ENCODE measurements around the gene STYXL1.
"Not testable (repeated sequence)": the region's sequence is repeated elsewhere in the genome, so short reads cannot be mapped to it uniquely, and the experiment has no call there.

STYXL1 gene

DNA sequence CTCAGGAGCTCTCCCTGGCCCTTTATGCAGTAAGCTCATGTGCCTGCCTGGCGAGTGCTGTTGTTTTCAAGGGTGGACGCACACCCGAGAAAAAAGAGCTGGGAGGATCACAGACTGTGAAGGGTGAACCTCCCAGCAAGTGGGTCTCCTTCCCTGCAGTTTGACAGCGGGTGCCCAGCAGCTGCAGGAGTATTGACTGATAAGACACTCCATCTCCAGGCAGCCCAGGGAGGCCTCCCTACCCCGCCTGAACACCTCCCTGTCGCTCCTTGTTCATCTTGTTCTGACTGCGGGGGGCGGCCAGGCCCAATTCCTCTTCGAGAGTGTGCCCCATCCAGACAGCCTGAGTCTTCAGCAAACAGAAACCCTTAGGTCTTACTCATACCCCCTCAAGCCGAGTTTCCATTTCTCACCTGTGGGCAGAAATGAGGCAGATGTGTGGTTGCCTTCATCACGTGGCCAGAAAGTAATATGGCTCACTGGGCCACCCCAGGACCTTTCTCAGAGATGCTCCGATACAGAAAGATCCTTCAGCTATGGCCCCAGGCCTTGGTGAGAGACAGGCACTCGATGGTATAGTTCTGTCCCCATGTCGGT is 17.3 kb upstream of the STYXL1 start:
- DNase-seq = no peak

GRCh38 chr7:76064208-76064970 is 16.6 kb upstream of the STYXL1 start:
- DNase-seq = no peak

GRCh38 chr7:76063525-76063924 is 15.7 kb upstream of the STYXL1 start:
- peak; percentile 10 for DNase-seq

GRCh38 chr7:76063114-76063513 is 15.3 kb upstream of the STYXL1 start:
- no peak for DNase-seq

DNA sequence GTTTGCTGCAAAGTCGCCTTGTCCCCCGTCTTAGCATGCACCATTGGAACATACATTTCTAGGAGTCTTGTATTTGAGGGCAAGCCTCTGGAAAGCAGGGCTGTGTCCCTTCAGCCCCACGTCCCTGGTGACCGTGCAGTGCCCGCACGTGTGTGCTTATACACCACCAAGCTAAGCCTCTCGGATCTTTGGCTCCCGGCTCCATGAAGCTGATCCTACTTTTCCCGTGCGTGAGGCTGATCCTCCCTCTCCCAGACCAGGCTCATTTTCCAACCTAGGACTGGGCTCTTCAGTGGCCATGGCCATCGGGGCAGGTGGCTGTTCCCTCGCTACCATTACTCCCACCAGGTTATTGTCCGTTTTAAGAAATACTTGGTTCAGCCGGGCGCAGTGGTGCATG is 14.5 kb upstream of the STYXL1 start:
- no peak for DNase-seq

- no peak for DNase-seq
Observed at GRCh38 chr7:76060842-76061241, 13.0 kb upstream of the STYXL1 start.

GRCh38 chr7:76058745-76059144 is 10.9 kb upstream of the STYXL1 start:
- DNase-seq = not testable (repeated sequence)

DNA sequence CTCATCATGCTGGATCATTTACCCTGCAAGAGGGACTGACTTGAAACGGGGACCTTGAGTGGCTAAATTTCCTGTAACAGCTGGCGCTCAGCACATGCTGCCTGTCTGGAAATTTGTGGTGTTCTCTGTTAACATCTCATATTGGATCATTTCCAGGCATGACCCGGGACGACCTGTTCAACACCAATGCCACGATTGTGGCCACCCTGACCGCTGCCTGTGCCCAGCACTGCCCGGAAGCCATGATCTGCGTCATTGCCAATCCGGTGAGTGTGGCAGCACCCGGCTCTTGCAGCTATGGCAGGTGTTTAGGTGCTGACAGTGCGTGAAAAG is 10.0 kb upstream of the STYXL1 start:
- no peak for DNase-seq

- DNase-seq = no peak
Observed at GRCh38 chr7:76057103-76057812, 9.5 kb upstream of the STYXL1 start.

GRCh38 chr7:76056241-76056640 is 8.4 kb upstream of the STYXL1 start:
- DNase-seq = no peak

GRCh38 chr7:76054123-76055120 is 6.6 kb upstream of the STYXL1 start:
- peak; percentile 71 for DNase-seq

DNA sequence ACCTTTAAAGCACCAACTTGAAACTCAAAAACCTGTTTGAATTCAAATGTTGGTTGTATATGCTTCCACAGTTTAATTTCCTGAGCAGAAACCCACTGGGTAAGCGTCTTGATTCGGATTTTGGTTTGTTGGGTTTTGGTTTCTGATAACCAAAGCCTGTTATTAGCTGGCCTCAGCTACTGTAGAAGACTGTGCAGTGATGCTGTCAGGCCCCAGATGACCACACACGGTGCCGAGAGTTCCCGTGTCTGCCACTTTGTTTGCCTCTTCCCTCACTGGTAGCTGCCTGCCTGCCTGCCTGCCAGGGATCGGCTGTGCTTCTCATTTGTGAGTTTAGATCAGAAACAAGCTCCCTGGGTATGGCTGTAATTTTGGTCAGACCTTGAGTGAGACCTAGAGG is 5.7 kb upstream of the STYXL1 start:
- DNase-seq = no peak

DNA sequence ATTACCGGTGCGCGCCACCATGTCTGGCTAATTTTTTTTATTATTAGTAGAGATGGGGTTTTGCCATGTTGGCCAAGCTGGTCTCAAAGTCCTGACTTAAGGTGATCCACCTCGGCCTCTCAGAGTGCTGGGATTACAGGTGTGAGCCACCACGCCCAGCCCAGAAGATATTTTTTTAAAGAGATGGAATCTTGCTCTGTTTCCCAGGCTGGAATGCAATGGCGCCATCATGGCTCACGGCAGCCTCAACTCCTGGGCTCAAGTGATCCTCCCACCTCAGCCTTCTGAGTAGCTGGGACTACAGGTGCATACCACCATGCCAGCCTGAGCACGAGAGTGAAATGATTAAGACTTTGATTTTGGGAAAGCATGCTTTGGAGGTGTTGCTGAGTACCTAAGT is 4.9 kb upstream of the STYXL1 start:
- not testable (repeated sequence) for DNase-seq

DNA sequence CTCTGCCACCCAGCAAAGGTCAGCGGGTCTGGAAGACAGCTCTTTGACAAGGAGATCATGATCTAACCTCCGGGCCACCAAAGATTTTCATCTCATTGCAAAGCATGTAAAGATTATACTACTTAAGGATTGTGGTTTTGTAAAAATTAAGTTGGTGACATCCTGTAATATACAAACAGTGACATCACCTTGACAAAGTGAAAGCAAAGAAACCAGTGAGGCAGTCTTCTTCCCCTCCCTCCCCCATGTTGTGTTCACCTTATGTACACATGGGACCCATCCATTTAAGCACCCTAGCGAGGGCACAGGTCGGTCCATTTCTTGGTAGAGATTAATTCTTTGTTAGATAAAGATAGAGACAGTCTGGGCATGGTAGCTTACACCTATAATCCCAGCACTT is 4.0 kb upstream of the STYXL1 start:
- no peak for DNase-seq

- DNase-seq = no peak
Observed at GRCh38 chr7:76050545-76050944, 2.7 kb upstream of the STYXL1 start.

DNA sequence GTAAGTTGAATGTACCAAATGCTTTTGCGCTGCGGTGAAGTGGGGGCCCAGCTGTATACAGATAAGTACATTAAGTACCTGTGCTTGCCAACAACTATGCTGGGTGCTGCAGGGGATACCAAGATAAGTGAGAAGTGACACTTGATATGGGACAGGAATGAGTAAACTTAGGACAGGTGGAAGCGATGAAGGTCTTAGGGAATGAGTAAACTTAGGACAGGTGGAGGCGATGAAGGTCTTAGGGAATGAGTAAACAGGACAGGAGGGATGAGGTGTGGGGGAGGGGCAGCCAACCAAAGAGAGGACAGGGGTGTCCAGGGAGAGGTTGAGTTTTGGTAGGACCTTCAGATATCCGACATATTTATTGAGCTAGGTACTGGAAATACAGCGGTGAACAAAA is 1.5 kb upstream of the STYXL1 start:
- no peak for DNase-seq

DNA sequence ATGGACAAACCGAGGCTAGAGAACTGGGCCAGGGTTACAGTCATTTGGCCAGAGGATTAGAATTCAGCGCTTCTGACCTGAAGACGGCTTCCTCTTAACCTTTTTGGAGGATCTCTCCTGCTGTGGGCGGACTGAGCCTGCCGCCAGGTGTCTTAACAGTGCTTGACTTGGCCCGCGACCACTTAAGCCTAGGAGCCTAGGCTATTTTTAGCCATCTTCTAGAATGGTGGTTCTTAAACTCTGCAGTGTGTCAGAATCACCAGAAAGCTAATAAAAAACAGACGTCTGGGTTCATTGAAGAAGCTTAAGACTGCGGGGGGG is 828 bp upstream of the STYXL1 start:
- DNase-seq = peak; percentile 47

- DNase-seq = no peak
Observed at GRCh38 chr7:76047305-76047810, 442 bp downstream of the STYXL1 start.

- DNase-seq = no peak
Observed at GRCh38 chr7:76044375-76044865, 3.4 kb downstream of the STYXL1 start.

- no peak for DNase-seq
Observed at GRCh38 chr7:76040126-76040525, 7.7 kb downstream of the STYXL1 start.

- no peak for DNase-seq
Observed at GRCh38 chr7:76037310-76037709, 10.5 kb downstream of the STYXL1 start.

GRCh38 chr7:76031964-76032363 is 15.8 kb downstream of the STYXL1 start:
- DNase-seq = no peak

DNA sequence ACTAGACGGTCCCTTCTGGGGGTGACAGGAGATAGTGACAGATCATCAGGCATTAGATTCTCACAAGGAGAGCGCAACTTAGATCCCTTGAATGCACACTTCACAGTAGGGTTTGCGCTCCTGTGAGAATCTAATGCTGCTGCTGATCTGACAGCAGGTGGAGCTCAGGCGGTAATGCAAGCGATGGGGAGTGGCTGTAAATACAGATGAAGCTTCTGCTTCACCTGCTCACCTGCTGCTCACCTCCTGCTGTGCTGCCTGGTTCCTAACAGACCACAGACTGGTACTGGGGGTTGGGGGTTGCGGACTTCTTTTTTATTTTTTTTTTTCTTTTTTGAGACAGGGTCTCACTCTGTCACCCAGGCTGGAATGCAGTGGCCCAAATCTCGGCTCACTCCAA is 18.1 kb downstream of the STYXL1 start:
- DNase-seq = not testable (repeated sequence)

Data from NCI-H2227 treated with DMSO at 0.1 percent for 48 hours (cell line).